ENCODE data around the gene UBE2D2.

GRCh38 chr5:139634028-139634325 is 72.8 kb downstream of the UBE2D2 start:
- TF ChIP-seq CTCF (IDR thresholded peaks at IDR 0.05) (no peak), POLR2AphosphoS5 (IDR thresholded peaks at IDR 0.05) (no peak), POLR2A (IDR thresholded peaks at IDR 0.05) (no peak), EP300 (IDR thresholded peaks at IDR 0.05) (no peak)
